ENCODE data around the gene PTPN14.

The PTPN14 gene

DNA sequence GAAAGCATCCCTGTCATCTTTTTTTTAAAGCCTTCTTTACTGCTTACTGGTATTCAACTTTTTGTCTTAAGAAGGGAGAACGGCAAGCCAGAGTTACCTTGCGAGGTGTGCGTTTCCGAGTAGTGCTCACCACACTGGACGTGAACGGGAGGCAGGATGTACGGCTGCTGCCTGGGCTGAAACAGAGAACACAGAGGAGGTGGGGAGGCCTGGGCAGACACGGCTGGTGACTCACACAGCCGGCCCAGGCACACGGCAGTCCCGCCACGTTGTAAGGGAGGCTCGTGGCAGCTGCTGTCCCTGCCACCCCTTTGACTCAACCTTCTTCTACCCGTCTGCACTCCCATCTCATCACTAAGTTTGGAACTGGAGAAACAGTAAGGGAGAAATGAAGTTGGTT, 164.7 kb downstream of the PTPN14 start:
- no peak for DNase-seq

GRCh38 chr1:214386333-214386732, 165.1 kb downstream of the PTPN14 start:
- no peak for DNase-seq

DNA sequence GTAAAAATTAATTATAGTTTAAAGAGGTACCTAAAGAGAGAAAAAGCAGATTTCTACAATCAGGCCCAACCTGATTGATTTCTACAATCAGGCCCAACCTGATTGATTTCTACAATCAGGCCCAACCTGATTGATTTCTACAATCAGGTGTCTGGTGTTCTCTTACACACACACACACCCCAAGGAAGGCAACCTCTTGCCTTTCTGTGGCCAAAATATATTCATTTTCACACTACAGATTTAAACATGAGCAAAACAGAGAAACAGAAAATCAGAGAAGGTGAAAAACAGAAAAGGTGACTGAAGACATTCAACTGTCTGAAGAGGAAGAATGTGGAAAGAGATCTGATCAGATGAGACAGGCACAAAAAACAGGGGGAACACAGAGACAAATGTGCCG, 166.0 kb downstream of the PTPN14 start:
- no peak for DNase-seq

- DNase-seq, result no peak
Measured at GRCh38 chr1:214384373-214385079, 166.9 kb downstream of the PTPN14 start.

- DNase-seq, result no peak
Measured at GRCh38 chr1:214383381-214384372, 167.7 kb downstream of the PTPN14 start.

- no peak for DNase-seq
Measured at GRCh38 chr1:214380986-214381695, 170.3 kb downstream of the PTPN14 start.

DNA sequence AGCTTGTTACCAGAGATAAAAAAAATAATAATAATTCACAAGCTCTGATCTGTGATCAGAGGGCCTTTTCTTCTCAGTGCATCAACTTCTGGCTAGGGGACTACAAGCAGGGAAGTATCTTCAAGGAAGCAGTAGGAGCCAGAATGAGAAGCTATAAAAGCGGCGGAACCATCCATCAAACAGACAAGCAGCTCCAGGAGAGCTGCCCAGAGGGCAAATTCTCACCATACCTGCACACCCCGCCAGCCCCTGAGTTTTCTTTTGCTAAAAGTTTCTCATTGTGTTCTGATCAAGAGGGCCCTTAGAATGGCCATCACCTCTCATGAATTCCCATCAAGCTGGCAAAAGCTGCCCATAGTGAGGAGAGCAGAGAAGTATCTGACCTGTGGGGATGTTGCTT, 171.0 kb downstream of the PTPN14 start:
- DNase-seq, result no peak

DNA sequence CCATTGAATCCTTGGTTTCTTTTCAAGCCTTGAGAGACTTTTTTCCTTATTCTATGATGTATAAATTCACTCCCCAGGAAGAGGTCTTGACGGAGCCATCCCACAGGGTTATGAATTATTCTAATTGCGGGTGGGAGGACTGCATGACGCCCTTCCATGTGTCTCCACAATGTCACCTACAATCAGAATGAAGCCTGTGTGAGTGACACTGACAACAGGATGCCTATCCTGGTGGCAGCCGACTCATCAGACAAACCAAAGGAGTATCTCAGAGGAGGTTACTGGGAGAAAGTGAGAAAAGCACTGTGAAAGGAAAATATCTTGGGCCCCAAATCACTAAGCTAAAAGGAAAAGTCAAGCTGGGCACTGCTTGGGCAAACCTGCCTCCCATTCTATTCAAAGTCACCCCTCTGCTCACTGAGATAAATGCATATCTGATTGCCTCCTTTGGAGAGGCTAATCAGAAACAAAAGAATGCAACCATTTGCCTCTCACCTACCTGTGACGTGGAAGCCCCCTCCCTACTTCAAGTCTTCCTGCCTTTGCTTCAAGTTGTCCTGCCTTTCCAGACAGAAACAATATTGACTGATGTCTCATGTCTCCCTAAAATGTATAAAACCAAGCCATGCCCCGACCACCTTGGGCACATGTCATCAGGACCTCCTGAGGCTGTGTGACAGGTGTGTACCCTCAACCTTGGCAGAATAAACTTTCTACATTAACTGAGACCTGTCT, 172.0 kb downstream of the PTPN14 start:
- DNase-seq, result no peak

DNA sequence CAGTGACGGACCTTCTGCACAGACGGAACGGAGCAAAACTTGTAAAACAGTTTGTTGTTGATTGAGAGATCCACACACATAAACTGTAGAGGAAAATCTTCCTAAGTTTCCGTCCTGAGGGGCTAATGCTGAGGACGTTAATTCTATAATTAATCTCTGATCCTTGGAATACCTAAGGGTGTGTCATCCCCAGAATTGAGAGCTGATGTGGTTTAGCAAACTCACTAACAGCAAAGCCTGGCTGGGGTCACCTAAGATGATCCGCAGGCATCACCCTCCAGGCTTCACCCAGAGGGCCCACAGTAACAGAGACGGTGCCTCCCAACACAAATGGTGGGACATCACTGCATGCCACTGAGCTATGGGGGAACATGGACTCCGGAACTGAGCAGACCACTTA, 172.9 kb downstream of the PTPN14 start:
- no peak for DNase-seq

- no peak for DNase-seq
Measured at GRCh38 chr1:214377886-214378285, 173.5 kb downstream of the PTPN14 start.

GRCh38 chr1:214377485-214377884, 173.9 kb downstream of the PTPN14 start:
- DNase-seq, result no peak

GRCh38 chr1:214372092-214372491, 179.3 kb downstream of the PTPN14 start:
- no peak for DNase-seq

GRCh38 chr1:214370615-214371014, 180.8 kb downstream of the PTPN14 start:
- no peak for DNase-seq

DNA sequence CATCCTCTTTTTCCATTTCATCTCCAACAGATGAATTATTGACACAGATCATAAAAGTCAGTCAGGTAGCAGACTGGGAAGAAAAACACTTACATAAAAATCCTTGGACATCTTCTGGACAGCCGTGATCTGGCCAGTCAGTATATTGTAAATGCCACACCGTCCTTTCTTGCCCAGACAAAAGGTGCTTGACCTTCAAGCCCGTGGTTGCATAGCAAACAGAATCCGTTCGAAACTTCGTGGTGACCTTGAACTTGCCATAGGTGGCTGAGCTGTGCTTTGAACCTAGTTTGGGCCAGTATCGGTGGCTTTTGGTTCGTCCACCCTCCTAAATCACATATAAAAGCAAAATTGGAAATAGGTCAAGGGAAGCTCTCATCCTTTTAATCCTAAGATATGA, 182.0 kb downstream of the PTPN14 start:
- no peak for DNase-seq

DNA sequence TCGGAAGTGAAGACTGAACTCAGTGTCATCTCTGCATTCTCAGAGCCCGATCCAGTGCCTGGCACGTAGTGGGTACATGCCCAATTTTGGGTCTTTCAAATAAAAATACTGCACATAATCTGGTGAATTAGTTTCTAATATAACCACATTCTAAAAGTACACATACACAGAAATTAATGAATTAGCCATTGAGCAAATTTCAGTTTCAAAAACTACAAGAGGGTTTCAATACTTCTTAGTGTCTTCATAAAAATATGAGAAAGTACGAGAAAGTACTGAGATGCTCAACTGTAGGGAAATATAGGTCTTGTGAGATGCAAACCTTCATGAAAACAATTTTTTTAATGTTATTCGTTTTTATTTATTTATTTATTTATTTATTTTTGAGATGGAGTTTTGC, 183.6 kb downstream of the PTPN14 start:
- no peak for DNase-seq

GRCh38 chr1:214364786-214365295, 186.6 kb downstream of the PTPN14 start:
- no peak for DNase-seq

DNA sequence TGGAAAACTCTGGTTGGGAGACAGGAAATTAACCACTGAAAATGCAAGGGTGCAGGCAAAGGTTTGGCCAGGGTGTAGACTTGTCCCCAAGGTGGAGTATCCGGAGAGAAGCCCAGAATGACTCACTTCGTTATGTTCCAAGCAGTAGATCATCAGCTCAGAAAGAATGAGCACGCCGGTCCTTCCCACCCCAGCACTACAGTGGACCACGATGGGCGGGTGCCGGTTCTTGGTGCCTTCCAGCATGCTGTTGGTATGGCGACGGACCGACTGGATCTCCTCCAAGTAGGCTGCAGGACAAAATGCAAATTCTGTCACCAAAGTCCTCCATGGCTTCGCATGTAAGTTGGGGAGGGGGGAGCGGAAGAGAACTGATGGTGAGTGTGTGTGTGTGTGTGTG, 187.0 kb downstream of the PTPN14 start:
- no peak for DNase-seq

- no peak for DNase-seq
Measured at GRCh38 chr1:214363386-214363785, 188.0 kb downstream of the PTPN14 start.

DNA sequence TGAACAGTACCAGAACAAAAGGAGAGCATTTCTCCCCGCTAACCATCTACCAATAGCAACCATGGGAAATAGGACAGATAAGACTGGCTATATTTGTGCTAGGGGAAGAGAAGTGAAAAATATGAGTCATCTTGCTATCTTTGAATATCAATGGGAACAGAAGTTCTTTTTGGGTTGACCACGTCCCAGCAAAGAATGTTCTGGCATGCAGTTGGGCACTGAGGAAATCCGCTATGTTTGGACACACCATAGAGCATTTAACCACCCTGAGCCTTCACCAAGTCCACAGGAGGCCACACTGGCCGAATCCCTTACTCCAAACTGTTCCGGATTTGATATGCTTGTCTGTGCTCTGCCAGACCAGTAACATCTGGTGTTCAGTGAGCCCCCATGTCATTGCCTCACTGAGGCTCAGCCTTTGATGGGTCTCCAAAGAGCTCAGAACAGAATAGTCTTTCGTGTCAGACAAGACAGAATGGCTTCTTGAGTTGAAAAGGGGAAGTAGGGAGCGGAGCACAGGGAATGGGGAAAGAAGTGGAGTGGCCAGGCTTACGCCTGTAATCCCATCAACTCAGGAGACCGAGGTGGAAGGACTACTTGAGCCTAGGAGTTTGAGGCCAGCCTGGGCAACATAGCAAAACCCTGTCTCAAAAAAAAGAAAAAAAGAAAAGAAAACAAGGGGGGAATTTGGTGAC, 189.1 kb downstream of the PTPN14 start:
- DNase-seq, result no peak

- DNase-seq, result no peak
Measured at GRCh38 chr1:214361636-214362035, 189.8 kb downstream of the PTPN14 start.

GRCh38 chr1:214360525-214361164, 190.8 kb downstream of the PTPN14 start:
- DNase-seq, result no peak

All from effector CD4-positive, alpha-beta T cell (primary cell).